Upper lobe of left lung (tissue), 4 donors: ENCODE results near the gene SRP14.
A peak's percentile ranks its signal among the peaks of the same experiment; 100 is the strongest.

Experiments
- EP300 ChIP-seq, 4 donors: sonication (generic); formaldehyde crosslinking; IDR thresholded peaks; one replicate each; pipeline ENCODE4 v1.5.1; 2017; ENCODE audit warnings: antibody characterized with exemption in 4 of 4, control low read depth in 2 of 4
- POLR2AphosphoS5 ChIP-seq, 2 donors: sonication (generic); formaldehyde crosslinking; IDR thresholded peaks; one replicate each; pipeline ENCODE4 v1.5.1; 2017; ENCODE audit warnings: antibody characterized with exemption in 2 of 2
- TF ChIP-seq, protein P1 (sequence below), 6 experiments: fragments of 450-650 bp in 4 of 6; fragments of 200-600 bp in 2 of 6; sonication (generic) in 2 of 6; IDR thresholded peaks; one replicate each; pipeline ENCODE4 v1.5.1; 2016 to 2019; ENCODE audit warnings: antibody characterized with exemption in 6 of 6

DNA sequence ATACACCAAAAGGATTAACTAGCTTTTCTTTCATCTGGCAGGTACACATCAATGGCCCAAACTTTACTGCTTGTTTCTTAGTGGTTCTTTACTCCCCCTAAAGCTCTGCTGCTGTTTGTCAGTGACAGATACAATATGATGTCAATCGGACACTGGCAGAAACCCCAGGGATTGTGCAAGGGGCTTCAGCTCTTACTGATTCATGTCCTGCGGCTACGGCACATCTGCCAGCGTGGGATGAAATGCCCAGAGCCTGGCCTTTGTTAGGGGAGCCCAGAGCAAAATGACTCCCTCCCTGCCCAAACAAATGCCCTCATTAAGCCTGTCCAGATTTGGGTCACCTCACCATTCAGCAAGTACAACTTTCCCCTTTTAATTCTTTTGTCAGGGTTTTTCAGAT lies 28.3 kb downstream of the SRP14 start:
- TF ChIP-seq, protein P1, sequence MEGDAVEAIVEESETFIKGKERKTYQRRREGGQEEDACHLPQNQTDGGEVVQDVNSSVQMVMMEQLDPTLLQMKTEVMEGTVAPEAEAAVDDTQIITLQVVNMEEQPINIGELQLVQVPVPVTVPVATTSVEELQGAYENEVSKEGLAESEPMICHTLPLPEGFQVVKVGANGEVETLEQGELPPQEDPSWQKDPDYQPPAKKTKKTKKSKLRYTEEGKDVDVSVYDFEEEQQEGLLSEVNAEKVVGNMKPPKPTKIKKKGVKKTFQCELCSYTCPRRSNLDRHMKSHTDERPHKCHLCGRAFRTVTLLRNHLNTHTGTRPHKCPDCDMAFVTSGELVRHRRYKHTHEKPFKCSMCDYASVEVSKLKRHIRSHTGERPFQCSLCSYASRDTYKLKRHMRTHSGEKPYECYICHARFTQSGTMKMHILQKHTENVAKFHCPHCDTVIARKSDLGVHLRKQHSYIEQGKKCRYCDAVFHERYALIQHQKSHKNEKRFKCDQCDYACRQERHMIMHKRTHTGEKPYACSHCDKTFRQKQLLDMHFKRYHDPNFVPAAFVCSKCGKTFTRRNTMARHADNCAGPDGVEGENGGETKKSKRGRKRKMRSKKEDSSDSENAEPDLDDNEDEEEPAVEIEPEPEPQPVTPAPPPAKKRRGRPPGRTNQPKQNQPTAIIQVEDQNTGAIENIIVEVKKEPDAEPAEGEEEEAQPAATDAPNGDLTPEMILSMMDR (IDR thresholded peaks at IDR 0.05): no peak
- TF ChIP-seq EP300 (IDR thresholded peaks at IDR 0.05) (no peak), POLR2AphosphoS5 (IDR thresholded peaks at IDR 0.05) (peak in 1 of 2 donors; percentile 19)
